Measurements from ENCODE around the gene UBL7.

Gene UBL7

DNA sequence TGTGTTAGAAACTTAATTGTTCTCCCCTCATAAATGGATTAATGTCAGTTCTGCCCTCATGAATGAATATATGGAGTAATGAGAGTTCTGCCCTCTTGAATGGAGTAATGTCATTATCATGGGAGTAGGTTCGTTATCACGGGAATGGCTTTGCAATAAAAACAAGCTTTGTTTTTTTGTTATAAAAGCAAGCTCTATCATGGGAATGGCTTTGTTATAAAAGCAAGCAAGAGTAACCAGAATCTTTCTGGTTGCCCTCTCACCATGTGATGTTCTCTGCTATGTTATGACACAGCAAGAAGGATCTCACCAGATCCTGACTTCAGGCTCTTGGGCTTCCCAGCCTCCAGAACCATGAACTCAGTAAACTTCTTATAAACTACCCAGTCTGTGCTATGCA is 38.4 kb upstream of the UBL7 start:
- Histone ChIP-seq H3K9me2 (replicated peaks; ENCODE audit: control insufficient read depth, low read length) (no peaks in the 10 kb centered on the region), H3K9me3 (ENCODE audit: control insufficient read depth, insufficient read depth, low read length) (no peaks in the 10 kb centered on the region), H3K4me1 (ENCODE audit: control insufficient read depth, low read length) (no peaks in the 10 kb centered on the region), H3K4me2 (ENCODE audit: low read length) (no peak overlapping the region), H3K36me3 (ENCODE audit: control insufficient read depth, low read length) (no peaks in the 10 kb centered on the region), H4K20me1 (ENCODE audit: control insufficient read depth, insufficient read depth, low read depth, low read length) (no peaks in the 10 kb centered on the region), H3K27me3 (ENCODE audit: control insufficient read depth, low read length) (no peaks in the 10 kb centered on the region), H3K4me3 (ENCODE audit: low read length) (no peak overlapping the region), H3K79me2 (ENCODE audit: control insufficient read depth, low read length) (no peaks in the 10 kb centered on the region), H3F3A (ENCODE audit: control insufficient read depth, insufficient read depth) (no peaks in the 10 kb centered on the region), H3K27ac (ENCODE audit: low read depth, low read length) (no peak overlapping the region)
- no peak for TF ChIP-seq EZH2phosphoT487 (IDR thresholded peaks at IDR 0.05; ENCODE audit: borderline replicate concordance, low read length)
- TF ChIP-seq CTCF (IDR thresholded peaks at IDR 0.05; ENCODE audit: low read depth, low read length, poor library complexity, severe bottlenecking), result no peak

DNA sequence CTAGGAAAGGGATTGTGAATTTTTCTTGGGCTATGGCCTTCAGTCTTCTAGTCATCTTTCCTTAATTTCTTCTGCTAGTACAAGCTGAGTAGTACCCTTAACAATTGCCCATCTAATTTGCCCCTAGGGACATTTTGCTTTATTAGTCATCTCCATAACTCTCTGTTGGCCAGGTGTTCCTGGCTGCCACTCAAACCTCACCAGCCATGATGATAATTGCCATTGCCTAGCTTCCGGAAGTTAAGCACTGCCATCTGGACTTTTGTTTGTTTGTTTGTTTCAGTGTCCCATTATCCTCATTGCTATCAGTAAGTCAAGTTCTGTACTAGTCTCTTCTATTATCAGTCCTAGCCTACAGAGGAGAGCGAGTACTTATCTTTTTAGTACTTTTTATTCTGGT is 36.6 kb upstream of the UBL7 start:
- no peaks in the 10 kb centered on the region for H3K79me2 ChIP-seq (ENCODE audit: control insufficient read depth, low read length)
- H4K20me1 ChIP-seq (ENCODE audit: control insufficient read depth, insufficient read depth, low read depth, low read length), result no peaks in the 10 kb centered on the region
- H3K36me3 ChIP-seq (ENCODE audit: control insufficient read depth, low read length), result no peaks in the 10 kb centered on the region
- no peaks in the 10 kb centered on the region for H3K4me1 ChIP-seq (ENCODE audit: control insufficient read depth, low read length)
- no peak overlapping the region for H3K4me3 ChIP-seq (ENCODE audit: low read length)
- H3K9me2 ChIP-seq (replicated peaks; ENCODE audit: control insufficient read depth, low read length), result no peaks in the 10 kb centered on the region
- no peak overlapping the region for H3K27ac ChIP-seq (ENCODE audit: low read depth, low read length)
- no peaks in the 10 kb centered on the region for H3F3A ChIP-seq (ENCODE audit: control insufficient read depth, insufficient read depth)
- no peaks in the 10 kb centered on the region for H3K9me3 ChIP-seq (ENCODE audit: control insufficient read depth, insufficient read depth, low read length)
- no peaks in the 10 kb centered on the region for H3K27me3 ChIP-seq (ENCODE audit: control insufficient read depth, low read length)
- no peak for TF ChIP-seq CTCF (IDR thresholded peaks at IDR 0.05; ENCODE audit: low read depth, low read length, poor library complexity, severe bottlenecking)
- no peak for TF ChIP-seq EZH2phosphoT487 (IDR thresholded peaks at IDR 0.05; ENCODE audit: borderline replicate concordance, low read length)
- H3K4me2 ChIP-seq (ENCODE audit: low read length), result no peak overlapping the region

GRCh38 chr15:74496648-74497047 is 35.7 kb upstream of the UBL7 start:
- no peaks in the 10 kb centered on the region for H3K79me2 ChIP-seq (ENCODE audit: control insufficient read depth, low read length)
- H3K27me3 ChIP-seq (ENCODE audit: control insufficient read depth, low read length), result no peaks in the 10 kb centered on the region
- no peak overlapping the region for H3K4me3 ChIP-seq (ENCODE audit: low read length)
- TF ChIP-seq EZH2phosphoT487 (IDR thresholded peaks at IDR 0.05; ENCODE audit: borderline replicate concordance, low read length) (no peak), CTCF (IDR thresholded peaks at IDR 0.05; ENCODE audit: low read depth, low read length, poor library complexity, severe bottlenecking) (no peak)
- no peaks in the 10 kb centered on the region for H3K9me3 ChIP-seq (ENCODE audit: control insufficient read depth, insufficient read depth, low read length)
- H3K9me2 ChIP-seq (replicated peaks; ENCODE audit: control insufficient read depth, low read length), result no peaks in the 10 kb centered on the region
- no peaks in the 10 kb centered on the region for H3F3A ChIP-seq (ENCODE audit: control insufficient read depth, insufficient read depth)
- no peaks in the 10 kb centered on the region for H3K4me1 ChIP-seq (ENCODE audit: control insufficient read depth, low read length)
- H4K20me1 ChIP-seq (ENCODE audit: control insufficient read depth, insufficient read depth, low read depth, low read length), result no peaks in the 10 kb centered on the region
- H3K36me3 ChIP-seq (ENCODE audit: control insufficient read depth, low read length), result no peaks in the 10 kb centered on the region
- H3K27ac ChIP-seq (ENCODE audit: low read depth, low read length), result no peak overlapping the region
- H3K4me2 ChIP-seq (ENCODE audit: low read length), result no peak overlapping the region

- Histone ChIP-seq H3K27me3 (ENCODE audit: control insufficient read depth, low read length) (no peaks in the 10 kb centered on the region), H3F3A (ENCODE audit: control insufficient read depth, insufficient read depth) (peaks cover 3% of the 10 kb centered on the region; the same call in 1 of the 2 replicates), H3K27ac (ENCODE audit: low read depth, low read length) (no peak overlapping the region), H3K36me3 (ENCODE audit: control insufficient read depth, low read length) (no peaks in the 10 kb centered on the region), H3K4me1 (ENCODE audit: control insufficient read depth, low read length) (peaks cover 13% of the 10 kb centered on the region), H4K20me1 (ENCODE audit: control insufficient read depth, insufficient read depth, low read depth, low read length) (no peaks in the 10 kb centered on the region), H3K79me2 (ENCODE audit: control insufficient read depth, low read length) (no peaks in the 10 kb centered on the region), H3K4me3 (ENCODE audit: low read length) (peak overlapping the region; percentile 49), H3K9me2 (replicated peaks; ENCODE audit: control insufficient read depth, low read length) (no peaks in the 10 kb centered on the region), H3K9me3 (ENCODE audit: control insufficient read depth, insufficient read depth, low read length) (no peaks in the 10 kb centered on the region), H3K4me2 (ENCODE audit: low read length) (peak overlapping the region; percentile 57)
- TF ChIP-seq EZH2phosphoT487 (IDR thresholded peaks at IDR 0.05; ENCODE audit: borderline replicate concordance, low read length) (no peak), CTCF (IDR thresholded peaks at IDR 0.05; ENCODE audit: low read depth, low read length, poor library complexity, severe bottlenecking) (no peak)
These were observed 29.4 kb upstream of the UBL7 start for GRCh38 chr15:74490339-74490689.
